HS-27A (cell line): ENCODE results near the gene PANK4.

Experiments
- DNase-seq: peaks from one replicate; pipeline ENCODE4 v3.0.0-alpha.2; 2012; ENCODE audit warnings: low read depth, missing footprints

The PANK4 gene

GRCh38 chr1:2528966-2529783, 2.8 kb upstream of the PANK4 start:
- no peak for DNase-seq

- no peak for DNase-seq
Measured at GRCh38 chr1:2528611-2528965, 2.2 kb upstream of the PANK4 start.

- DNase-seq: no peak
Measured at GRCh38 chr1:2528016-2528415, 1.6 kb upstream of the PANK4 start.

GRCh38 chr1:2527556-2527860, 1.1 kb upstream of the PANK4 start:
- no peak for DNase-seq

- DNase-seq: no peak
Measured at GRCh38 chr1:2526824-2527555, 594 bp upstream of the PANK4 start.

- no peak for DNase-seq
Measured at GRCh38 chr1:2525572-2525919, 850 bp downstream of the PANK4 start.

GRCh38 chr1:2523891-2524609, 2.3 kb downstream of the PANK4 start:
- DNase-seq: no peak

- DNase-seq: no peak
Measured at GRCh38 chr1:2523191-2523890, 3.1 kb downstream of the PANK4 start.

GRCh38 chr1:2522230-2522629, 4.2 kb downstream of the PANK4 start:
- DNase-seq: no peak

GRCh38 chr1:2520806-2521205, 5.6 kb downstream of the PANK4 start:
- no peak for DNase-seq

- no peak for DNase-seq
Measured at GRCh38 chr1:2520206-2520605, 6.2 kb downstream of the PANK4 start.

- DNase-seq: no peak
Measured at GRCh38 chr1:2519729-2520128, 6.7 kb downstream of the PANK4 start.

GRCh38 chr1:2519029-2519685, 7.2 kb downstream of the PANK4 start:
- no peak for DNase-seq

GRCh38 chr1:2518528-2518927, 7.9 kb downstream of the PANK4 start:
- no peak for DNase-seq

GRCh38 chr1:2517966-2518365, 8.4 kb downstream of the PANK4 start:
- DNase-seq: no peak

GRCh38 chr1:2516946-2517345, 9.4 kb downstream of the PANK4 start:
- no peak for DNase-seq

- no peak for DNase-seq
Measured at GRCh38 chr1:2516124-2516523, 10.3 kb downstream of the PANK4 start.

GRCh38 chr1:2515763-2516080, 10.7 kb downstream of the PANK4 start:
- DNase-seq: no peak

- no peak for DNase-seq
Measured at GRCh38 chr1:2514863-2515762, 11.3 kb downstream of the PANK4 start.

GRCh38 chr1:2513939-2514652, 12.3 kb downstream of the PANK4 start:
- no peak for DNase-seq
